GM12891 (cell line): ENCODE results near the gene SND1.

ENCODE experiments used
- PAX5 ChIP-seq: IDR thresholded peaks from 2 replicates; pipeline ENCODE4 v1.6.1; 2011; ENCODE audit warnings: low read length, moderate library complexity, mild to moderate bottlenecking; ENCODE audit not compliant: insufficient read depth, severe bottlenecking
- POLR2A ChIP-seq: IDR thresholded peaks from 2 replicates; pipeline ENCODE4 v1.6.1; 2011; ENCODE audit warnings: low read depth, low read length, control low read depth
- POLR2AphosphoS5 ChIP-seq: IDR thresholded peaks from 2 replicates; pipeline ENCODE4 v1.6.1; 2011; ENCODE audit warnings: low read depth, low read length, control low read depth
- POU2F2 ChIP-seq: IDR thresholded peaks from 2 replicates; pipeline ENCODE4 v1.6.1; 2011; ENCODE audit warnings: low read depth, mild to moderate bottlenecking, control low read depth, low read length, moderate library complexity
- SPI1 ChIP-seq: IDR thresholded peaks from 2 replicates; pipeline ENCODE4 v1.6.1; 2011; ENCODE audit warnings: low read depth, low read length, control low read depth
- TAF1 ChIP-seq: IDR thresholded peaks from 2 replicates; pipeline ENCODE4 v1.6.1; 2011; ENCODE audit warnings: low read depth, low read length, control low read depth

GRCh38 chr7:127940381-127941160 is 288.6 kb downstream of the SND1 start:
- TF ChIP-seq POLR2AphosphoS5: no peak
- TF ChIP-seq POLR2A: no peak
- no peak for TF ChIP-seq PAX5
- TF ChIP-seq TAF1: no peak
- peak; percentile 67 for TF ChIP-seq SPI1
- TF ChIP-seq POU2F2: no peak
